MM.1S (cell line): ENCODE data around the gene MRAS.

ENCODE experiments used
- EZH2 ChIP-seq: fragments of 300-600 bp; sonication (generic); optimal IDR thresholded peaks from 2 replicates; pipeline ENCODE3; 2017; ENCODE audit warnings: low read depth, mild to moderate bottlenecking, antibody characterized with exemption, low read length, mixed read lengths
- TF ChIP-seq, protein P1 (sequence below): fragments of 300-600 bp; sonication (generic); IDR thresholded peaks from 2 replicates; pipeline ENCODE4 v1.5.1; 2016; ENCODE audit warnings: antibody characterized with exemption, low read length, mixed read lengths

DNA sequence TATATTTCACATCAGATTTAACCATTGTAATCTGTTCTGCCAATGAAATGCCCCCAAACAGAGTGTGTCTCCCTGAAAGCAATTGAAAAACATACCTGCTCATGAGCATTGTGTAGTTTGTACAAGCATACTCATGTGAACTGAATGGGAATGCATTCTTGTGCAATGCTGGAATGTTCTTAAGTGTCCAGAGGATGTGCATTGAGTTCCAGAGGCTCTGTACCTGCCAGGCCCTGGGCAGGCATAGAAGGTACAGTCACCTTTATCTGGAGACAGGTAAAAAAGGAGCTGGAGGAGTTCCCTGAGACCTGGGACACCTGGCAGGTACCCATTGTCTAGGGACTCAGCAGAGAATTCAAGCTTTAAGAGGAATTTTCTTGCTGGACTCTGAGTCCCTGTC is 2.8 kb downstream of the MRAS start:
- no peak for TF ChIP-seq EZH2
- TF ChIP-seq, protein P1, sequence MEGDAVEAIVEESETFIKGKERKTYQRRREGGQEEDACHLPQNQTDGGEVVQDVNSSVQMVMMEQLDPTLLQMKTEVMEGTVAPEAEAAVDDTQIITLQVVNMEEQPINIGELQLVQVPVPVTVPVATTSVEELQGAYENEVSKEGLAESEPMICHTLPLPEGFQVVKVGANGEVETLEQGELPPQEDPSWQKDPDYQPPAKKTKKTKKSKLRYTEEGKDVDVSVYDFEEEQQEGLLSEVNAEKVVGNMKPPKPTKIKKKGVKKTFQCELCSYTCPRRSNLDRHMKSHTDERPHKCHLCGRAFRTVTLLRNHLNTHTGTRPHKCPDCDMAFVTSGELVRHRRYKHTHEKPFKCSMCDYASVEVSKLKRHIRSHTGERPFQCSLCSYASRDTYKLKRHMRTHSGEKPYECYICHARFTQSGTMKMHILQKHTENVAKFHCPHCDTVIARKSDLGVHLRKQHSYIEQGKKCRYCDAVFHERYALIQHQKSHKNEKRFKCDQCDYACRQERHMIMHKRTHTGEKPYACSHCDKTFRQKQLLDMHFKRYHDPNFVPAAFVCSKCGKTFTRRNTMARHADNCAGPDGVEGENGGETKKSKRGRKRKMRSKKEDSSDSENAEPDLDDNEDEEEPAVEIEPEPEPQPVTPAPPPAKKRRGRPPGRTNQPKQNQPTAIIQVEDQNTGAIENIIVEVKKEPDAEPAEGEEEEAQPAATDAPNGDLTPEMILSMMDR, result no peak
